Activated CD8-positive, alpha-beta T cell treated with anti-CD3 and anti-CD28 coated beads for 36 hours (primary cell): ENCODE results near the gene SLC12A9. TPM values are rescaled to one million over a fixed set of nuclear protein-coding genes. Genes with fewer than 3 reads are reported as not detected.
"Not testable (repeated sequence)": the region's sequence is repeated elsewhere in the genome, so short reads cannot be mapped to it uniquely, and the experiment has no call there.

ENCODE experiments used
- ATAC-seq: fragments of 200-7000 bp; cut with Tn5 transposase; one replicate; pipeline ENCODE4 v1.10.0; 2021; ENCODE audit warnings: mild to moderate bottlenecking, moderate library complexity
- CTCF ChIA-PET: fragments of 350-600 bp; sonication (Branson Sonifier 250); formaldehyde crosslinking; loops from one replicate; lab custom pipeline; 2021; ENCODE audit warnings: antibody characterized with exemption; lab: Charles Lee
- POLR2A ChIA-PET: fragments of 350-600 bp; sonication (Branson Sonifier 250); formaldehyde crosslinking; loops from one replicate; lab custom pipeline; 2021; ENCODE audit warnings: antibody characterized with exemption; lab: Charles Lee
- DNase-seq: peaks from one replicate; pipeline ENCODE4 v3.0.0-alpha.2; 2020
- H3K27ac Mint-ChIP-seq: one replicate; pipeline ENCODE4 v1.8.0; 2021; ENCODE audit warnings: mild to moderate bottlenecking, mixed read lengths
- H3K27me3 Mint-ChIP-seq: one replicate; pipeline ENCODE4 v1.8.0; 2021; ENCODE audit warnings: mixed read lengths
- H3K36me3 Mint-ChIP-seq: one replicate; pipeline ENCODE4 v1.8.0; 2021; ENCODE audit warnings: low read depth, mixed read lengths
- H3K4me1 Mint-ChIP-seq: one replicate; pipeline ENCODE4 v1.8.0; 2021; ENCODE audit warnings: low read depth, mixed read lengths
- H3K4me3 Mint-ChIP-seq: one replicate; pipeline ENCODE4 v1.8.0; 2021; ENCODE audit warnings: mild to moderate bottlenecking, moderate library complexity, mixed read lengths
- H3K9me3 Mint-ChIP-seq: one replicate; pipeline ENCODE4 v1.8.0; 2021; ENCODE audit warnings: mixed read lengths
- intact Hi-C: fragments of 100-400 bp; cut with micrococcal nuclease; formaldehyde crosslinking; loops from one replicate; pipeline ENCODE4 v1.10.0; 2022
- total RNA-seq, 2 experiments: library from RNA; stranded (reverse); gene quantifications; one replicate each; pipeline ENCODE4 v1.2.3, GENCODE V29; 2021
- TF ChIP-seq, protein P1 (sequence below): fragments of 200-600 bp; IDR thresholded peaks from one replicate; pipeline ENCODE4 v1.8.0; 2022; ENCODE audit warnings: antibody characterized with exemption, mild to moderate bottlenecking

The SLC12A9 gene
- total RNA-seq, 2 experiments from 2014 or later: 10.2 to 11.3 TPM

DNA sequence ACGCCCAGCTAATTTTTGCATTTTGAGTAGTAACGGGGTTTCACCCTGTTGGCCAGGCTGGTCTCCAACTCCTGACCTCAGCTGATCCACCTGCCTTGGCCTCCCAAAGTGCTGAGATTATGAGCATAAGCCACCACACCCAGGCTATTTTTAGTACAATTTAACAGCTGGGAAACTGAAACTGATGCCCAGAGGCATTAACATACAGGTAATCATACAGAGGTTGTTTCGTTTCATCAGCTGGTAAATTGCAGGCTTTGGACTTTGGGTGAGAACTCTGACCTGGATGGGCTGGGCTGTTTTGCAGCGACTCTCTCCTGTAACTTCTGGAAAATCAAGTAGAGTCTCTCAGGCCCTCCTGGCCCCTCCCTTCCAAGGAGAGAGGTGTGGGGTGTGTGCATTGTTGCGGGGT lies 49.4 kb downstream of the SLC12A9 start:
- Mint-ChIP-seq H3K4me3 (no peak overlapping the region), H3K36me3 (no peaks in the 10 kb centered on the region), H3K27me3 (peaks cover 19% of the 10 kb centered on the region), H3K9me3 (no peaks in the 10 kb centered on the region), H3K4me1 (no peaks in the 10 kb centered on the region), H3K27ac (no peak overlapping the region)
- no peak for ATAC-seq
- TF ChIP-seq, protein P1, sequence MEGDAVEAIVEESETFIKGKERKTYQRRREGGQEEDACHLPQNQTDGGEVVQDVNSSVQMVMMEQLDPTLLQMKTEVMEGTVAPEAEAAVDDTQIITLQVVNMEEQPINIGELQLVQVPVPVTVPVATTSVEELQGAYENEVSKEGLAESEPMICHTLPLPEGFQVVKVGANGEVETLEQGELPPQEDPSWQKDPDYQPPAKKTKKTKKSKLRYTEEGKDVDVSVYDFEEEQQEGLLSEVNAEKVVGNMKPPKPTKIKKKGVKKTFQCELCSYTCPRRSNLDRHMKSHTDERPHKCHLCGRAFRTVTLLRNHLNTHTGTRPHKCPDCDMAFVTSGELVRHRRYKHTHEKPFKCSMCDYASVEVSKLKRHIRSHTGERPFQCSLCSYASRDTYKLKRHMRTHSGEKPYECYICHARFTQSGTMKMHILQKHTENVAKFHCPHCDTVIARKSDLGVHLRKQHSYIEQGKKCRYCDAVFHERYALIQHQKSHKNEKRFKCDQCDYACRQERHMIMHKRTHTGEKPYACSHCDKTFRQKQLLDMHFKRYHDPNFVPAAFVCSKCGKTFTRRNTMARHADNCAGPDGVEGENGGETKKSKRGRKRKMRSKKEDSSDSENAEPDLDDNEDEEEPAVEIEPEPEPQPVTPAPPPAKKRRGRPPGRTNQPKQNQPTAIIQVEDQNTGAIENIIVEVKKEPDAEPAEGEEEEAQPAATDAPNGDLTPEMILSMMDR: no peak
- ChIA-PET POLR2A (no interaction called here), CTCF (interaction anchor here (1.5 to 2.8 kb wide), 4 partner anchors 49 to 176 kb away, joined by 4 to 11 read pairs (median 8); partner anchors contain the start of gene SLC12A9)
- DNase-seq: no peak
- intact Hi-C loops: no loop called here

DNA sequence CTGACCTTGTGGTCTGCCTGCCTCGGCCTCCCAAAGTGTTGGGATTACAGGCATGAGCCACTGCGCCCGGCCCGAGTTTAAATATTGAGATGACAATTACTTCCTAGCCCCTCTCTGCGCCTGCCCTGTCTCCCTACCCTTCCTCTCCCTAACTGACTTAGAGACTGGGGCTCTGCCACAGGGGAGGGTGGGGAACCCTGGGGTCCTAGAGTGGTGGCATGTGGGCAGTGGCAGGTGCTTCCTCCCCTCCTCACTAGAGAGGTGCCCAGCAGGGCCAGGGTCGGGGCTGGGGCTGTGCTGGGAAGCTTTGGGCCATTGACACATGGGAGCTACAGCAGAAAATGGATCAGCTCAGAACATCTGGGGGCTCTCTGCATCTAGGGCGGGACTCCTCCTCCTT lies 50.1 kb downstream of the SLC12A9 start:
- no peaks in the 10 kb centered on the region for H3K4me1 Mint-ChIP-seq
- ATAC-seq (no peak), DNase-seq (no peak)
- H3K27me3 Mint-ChIP-seq: peaks cover 14% of the 10 kb centered on the region
- H3K9me3 Mint-ChIP-seq: no peaks in the 10 kb centered on the region
- H3K4me3 Mint-ChIP-seq: no peak overlapping the region
- intact Hi-C loops: no loop called here
- H3K36me3 Mint-ChIP-seq: no peaks in the 10 kb centered on the region
- TF ChIP-seq, protein P1: no peak
- ChIA-PET CTCF (interaction anchor here (1.1 to 2.8 kb wide), 4 partner anchors 8 to 290 kb away, joined by 3 to 10 read pairs (median 4); partner anchors contain the start of gene SLC12A9), POLR2A (no interaction called here)
- no peak overlapping the region for H3K27ac Mint-ChIP-seq

DNA sequence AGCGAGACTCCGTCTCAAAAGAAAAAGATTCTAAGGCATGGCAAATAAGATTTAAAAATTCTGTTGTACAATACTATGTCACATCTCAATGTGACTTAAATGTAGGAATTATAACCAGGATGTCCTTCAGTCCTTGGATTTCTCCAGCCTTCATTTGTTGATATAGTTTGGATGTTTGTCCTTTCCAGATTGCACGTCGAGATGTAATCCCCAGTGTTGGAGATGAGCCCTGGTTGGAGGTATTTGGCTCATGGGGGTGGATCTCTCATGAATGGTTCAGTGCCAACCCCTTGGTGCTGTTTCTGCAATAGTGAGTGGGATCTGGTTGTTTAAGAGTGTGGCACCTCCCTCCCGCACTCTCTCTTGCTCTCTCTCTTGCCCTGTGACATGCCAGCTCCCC lies 56.0 kb downstream of the SLC12A9 start:
- ChIA-PET POLR2A (interaction anchor here (0.6 kb wide), 1 partner anchor 178 kb away, joined by 3 read pairs; no protein-coding TSS in a partner anchor), CTCF (no interaction called here)
- H3K27me3 Mint-ChIP-seq: peaks cover 5% of the 10 kb centered on the region
- no peaks in the 10 kb centered on the region for H3K36me3 Mint-ChIP-seq
- TF ChIP-seq, protein P1: no peak
- H3K27ac Mint-ChIP-seq: no peak overlapping the region
- no peak for ATAC-seq
- no peak for DNase-seq
- H3K4me3 Mint-ChIP-seq: no peak overlapping the region
- intact Hi-C loops: no loop called here
- no peaks in the 10 kb centered on the region for H3K9me3 Mint-ChIP-seq
- no peaks in the 10 kb centered on the region for H3K4me1 Mint-ChIP-seq

DNA sequence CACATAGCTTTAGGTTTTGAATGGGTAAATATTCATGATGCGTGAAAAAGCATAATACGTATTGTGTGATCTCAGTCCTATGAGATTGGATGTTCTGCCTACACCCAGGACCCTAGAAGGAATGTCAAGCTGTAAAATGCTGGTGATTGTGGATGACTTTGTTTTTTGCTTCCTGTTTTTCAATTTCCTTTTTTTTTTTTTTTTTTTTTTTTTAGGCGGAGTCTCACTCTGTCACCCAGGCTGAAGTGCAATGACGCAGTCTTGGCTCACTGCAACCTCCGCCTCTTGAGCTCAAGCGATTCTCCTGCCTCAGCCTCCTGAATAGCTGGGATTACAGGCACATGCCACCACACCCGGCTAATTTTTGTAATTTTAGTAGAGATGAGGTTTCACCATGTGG lies 57.9 kb downstream of the SLC12A9 start:
- CTCF ChIA-PET: interaction anchor here (1.2 kb wide), 1 partner anchor 282 kb away, joined by 3 read pairs; no protein-coding TSS in a partner anchor
- POLR2A ChIA-PET, H3K36me3 Mint-ChIP-seq, H3K4me3 Mint-ChIP-seq, intact Hi-C loops, H3K27ac Mint-ChIP-seq, ATAC-seq, H3K27me3 Mint-ChIP-seq, H3K4me1 Mint-ChIP-seq, H3K9me3 Mint-ChIP-seq, DNase-seq: not testable (repeated sequence)

DNA sequence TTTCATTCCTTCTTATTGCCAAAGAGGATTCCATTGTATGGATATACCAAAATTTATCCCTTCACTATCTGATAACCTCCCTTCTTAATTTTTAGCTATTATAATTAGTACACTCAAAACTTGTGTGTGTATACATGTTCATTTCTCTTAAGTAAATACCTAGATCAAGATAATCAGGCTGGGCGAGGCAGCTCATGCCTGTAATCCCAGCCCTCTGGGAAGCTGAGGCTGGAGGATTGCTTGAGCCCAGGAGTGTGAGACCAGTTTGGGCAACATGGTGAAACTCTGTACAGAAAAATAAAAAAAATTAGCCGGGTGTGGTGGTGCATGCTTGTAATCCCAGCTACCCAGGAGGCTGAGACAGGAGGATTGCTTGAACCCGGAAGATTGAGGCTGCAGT lies 59.0 kb downstream of the SLC12A9 start:
- no peak overlapping the region for H3K27ac Mint-ChIP-seq
- H3K4me3 Mint-ChIP-seq: no peak overlapping the region
- intact Hi-C loops: no loop called here
- no peaks in the 10 kb centered on the region for H3K36me3 Mint-ChIP-seq
- TF ChIP-seq, protein P1: no peak
- no peaks in the 10 kb centered on the region for H3K9me3 Mint-ChIP-seq
- no peaks in the 10 kb centered on the region for H3K4me1 Mint-ChIP-seq
- DNase-seq (no peak), ATAC-seq (no peak)
- POLR2A ChIA-PET: no interaction called here
- peaks cover 5% of the 10 kb centered on the region for H3K27me3 Mint-ChIP-seq
- CTCF ChIA-PET: interaction anchor here (0.6 to 0.9 kb wide), 2 partner anchors 190 to 206 kb away, joined by 3 read pairs; no protein-coding TSS in a partner anchor
